Muscle layer of duodenum (tissue), 2 donors: ENCODE data around the gene CNST.
"Not testable (repeated sequence)": the region's sequence is repeated elsewhere in the genome, so short reads cannot be mapped to it uniquely, and the experiment has no call there.

Experiments used
- H3K27ac ChIP-seq: one replicate; pipeline ENCODE4 v1.7.0; 2013; ENCODE audit warnings: mild to moderate bottlenecking, low read length
- H3K27me3 ChIP-seq: one replicate; pipeline ENCODE4 v1.7.0; 2013; ENCODE audit warnings: low read depth, mild to moderate bottlenecking, control low read depth, low read length
- H3K36me3 ChIP-seq, 2 donors: one replicate each; pipeline ENCODE4 v1.7.0; 2013; ENCODE audit warnings: low read length in 2 of 2, control low read depth in 1 of 2, mild to moderate bottlenecking in 1 of 2; ENCODE audit not compliant: insufficient read depth in 2 of 2, control insufficient read depth in 1 of 2
- H3K4me1 ChIP-seq, 2 donors: one replicate each; pipeline ENCODE4 v1.7.0; 2013; ENCODE audit warnings: low read length in 2 of 2, mild to moderate bottlenecking in 2 of 2, control low read depth in 1 of 2, moderate library complexity in 1 of 2; ENCODE audit not compliant: insufficient read depth in 2 of 2, control insufficient read depth in 1 of 2
- H3K4me3 ChIP-seq, 2 donors: one replicate each; pipeline ENCODE4 v1.7.0; 2013; ENCODE audit warnings: low read length in 2 of 2, low read depth in 1 of 2, mild to moderate bottlenecking in 1 of 2
- H3K9me3 ChIP-seq, 2 donors: one replicate each; pipeline ENCODE4 v1.7.0; 2013; ENCODE audit warnings: low read length in 2 of 2, control low read depth in 1 of 2, mild to moderate bottlenecking in 1 of 2; ENCODE audit not compliant: control insufficient read depth in 1 of 2
- donor health status: healthy.

CNST gene

GRCh38 chr1:246605231-246605630 lies 39.0 kb downstream of the CNST start:
- H3K4me1 ChIP-seq = peaks cover 5 to 14% of the 10 kb centered on the region in 2 donors
- H3K27me3 ChIP-seq, H3K9me3 ChIP-seq, H3K27ac ChIP-seq, H3K4me3 ChIP-seq, H3K36me3 ChIP-seq: not testable (repeated sequence)

GRCh38 chr1:246607462-246607861 lies 41.2 kb downstream of the CNST start:
- Histone ChIP-seq H3K9me3 (no peaks in the 10 kb centered on the region), H3K4me1 (peaks cover 5 to 20% of the 10 kb centered on the region in 2 donors), H3K4me3 (no peak overlapping the region), H3K27me3 (no peaks in the 10 kb centered on the region), H3K27ac (no peak overlapping the region), H3K36me3 (no peaks in the 10 kb centered on the region)

- Histone ChIP-seq H3K4me3 (peak overlapping the region in 1 of 2 donors; percentile 3), H3K9me3 (no peaks in the 10 kb centered on the region), H3K36me3 (no peaks in the 10 kb centered on the region), H3K27me3 (no peaks in the 10 kb centered on the region), H3K4me1 (peaks cover 5 to 24% of the 10 kb centered on the region in 2 donors), H3K27ac (peak overlapping the region; percentile 52)
Measured at GRCh38 chr1:246608616-246609376, 42.5 kb downstream of the CNST start.

- Histone ChIP-seq H3K9me3 (no peaks in the 10 kb centered on the region), H3K4me1 (peaks cover 5 to 24% of the 10 kb centered on the region in 2 donors), H3K27me3 (no peaks in the 10 kb centered on the region), H3K4me3 (no peak overlapping the region), H3K27ac (no peak overlapping the region), H3K36me3 (no peaks in the 10 kb centered on the region)
Measured at GRCh38 chr1:246609632-246610031, 43.4 kb downstream of the CNST start.

- Histone ChIP-seq H3K27ac (no peak overlapping the region), H3K4me3 (no peak overlapping the region), H3K36me3 (no peaks in the 10 kb centered on the region), H3K4me1 (peaks cover 11 to 33% of the 10 kb centered on the region in 2 donors), H3K9me3 (no peaks in the 10 kb centered on the region), H3K27me3 (no peaks in the 10 kb centered on the region)
Measured at GRCh38 chr1:246613096-246613758, 47.0 kb downstream of the CNST start.

- no peaks in the 10 kb centered on the region for H3K27me3 ChIP-seq
- H3K27ac ChIP-seq = peak overlapping the region; percentile 1
- H3K9me3 ChIP-seq = no peaks in the 10 kb centered on the region
- no peak overlapping the region for H3K4me3 ChIP-seq
- H3K4me1 ChIP-seq = peaks cover 6 to 14% of the 10 kb centered on the region in 2 donors
- peaks cover 2 to 8% of the 10 kb centered on the region in 2 donors for H3K36me3 ChIP-seq
Measured at GRCh38 chr1:246617156-246617555, 50.9 kb downstream of the CNST start.

GRCh38 chr1:246617768-246618167 lies 51.5 kb downstream of the CNST start:
- no peak overlapping the region for H3K4me3 ChIP-seq
- H3K4me1 ChIP-seq = peaks cover 6 to 14% of the 10 kb centered on the region in 2 donors
- peaks cover 6 to 9% of the 10 kb centered on the region in 2 donors for H3K36me3 ChIP-seq
- H3K9me3 ChIP-seq = no peaks in the 10 kb centered on the region
- peak overlapping the region; percentile 1 for H3K27ac ChIP-seq
- H3K27me3 ChIP-seq = no peaks in the 10 kb centered on the region

- Histone ChIP-seq H3K4me3 (no peak overlapping the region), H3K4me1 (peaks cover 6 to 9% of the 10 kb centered on the region in 2 donors), H3K36me3 (peaks cover 6 to 9% of the 10 kb centered on the region in 2 donors), H3K27ac (peak overlapping the region; percentile 1), H3K9me3 (no peaks in the 10 kb centered on the region), H3K27me3 (no peaks in the 10 kb centered on the region)
Measured at GRCh38 chr1:246618240-246618808, 52.1 kb downstream of the CNST start.

GRCh38 chr1:246622035-246622652 lies 55.9 kb downstream of the CNST start:
- Histone ChIP-seq H3K9me3 (no peaks in the 10 kb centered on the region), H3K36me3 (peaks cover 11 to 18% of the 10 kb centered on the region in 2 donors), H3K4me3 (no peak overlapping the region), H3K27me3 (no peaks in the 10 kb centered on the region), H3K27ac (no peak overlapping the region), H3K4me1 (peaks cover 5 to 6% of the 10 kb centered on the region in 2 donors)

GRCh38 chr1:246624091-246624490 lies 57.8 kb downstream of the CNST start:
- Histone ChIP-seq H3K27ac (no peak overlapping the region), H3K9me3 (no peaks in the 10 kb centered on the region), H3K27me3 (no peaks in the 10 kb centered on the region), H3K4me3 (no peak overlapping the region), H3K4me1 (no peaks in the 10 kb centered on the region), H3K36me3 (peaks cover 15 to 27% of the 10 kb centered on the region in 2 donors)

GRCh38 chr1:246629030-246629429 lies 62.8 kb downstream of the CNST start:
- H3K4me3 ChIP-seq = no peak overlapping the region
- peaks cover 12 to 15% of the 10 kb centered on the region in 2 donors for H3K36me3 ChIP-seq
- H3K27ac ChIP-seq = no peak overlapping the region
- H3K27me3 ChIP-seq = no peaks in the 10 kb centered on the region
- H3K4me1 ChIP-seq = no peaks in the 10 kb centered on the region
- H3K9me3 ChIP-seq = no peaks in the 10 kb centered on the region
